HG03378 (cell line): ENCODE measurements around the gene DNAI2.

Source experiments
- ATAC-seq: cut with Tn5 transposase; IDR thresholded peaks from one replicate; pipeline ENCODE4 v1.9.1; 2021; ENCODE audit warnings: mild to moderate bottlenecking, moderate library complexity; ENCODE audit not compliant: unreplicated experiment

Gene DNAI2

GRCh38 chr17:74304184-74304583 lies 30.1 kb downstream of the DNAI2 start:
- no peak for ATAC-seq

GRCh38 chr17:74305865-74306654 lies 32.0 kb downstream of the DNAI2 start:
- no peak for ATAC-seq

GRCh38 chr17:74307984-74308773 lies 34.1 kb downstream of the DNAI2 start:
- no peak for ATAC-seq

GRCh38 chr17:74309902-74310301 lies 35.9 kb downstream of the DNAI2 start:
- no peak for ATAC-seq

- ATAC-seq, result no peak
Observed at GRCh38 chr17:74314877-74315276, 40.8 kb downstream of the DNAI2 start.

GRCh38 chr17:74316220-74316619 lies 42.2 kb downstream of the DNAI2 start:
- ATAC-seq, result no peak

- no peak for ATAC-seq
Observed at GRCh38 chr17:74317071-74317470, 43.0 kb downstream of the DNAI2 start.

- ATAC-seq, result no peak
Observed at GRCh38 chr17:74318391-74318790, 44.4 kb downstream of the DNAI2 start.

GRCh38 chr17:74324521-74324920 lies 50.5 kb downstream of the DNAI2 start:
- no peak for ATAC-seq

- no peak for ATAC-seq
Observed at GRCh38 chr17:74325376-74325742, 51.3 kb downstream of the DNAI2 start.

GRCh38 chr17:74325743-74326379 lies 51.8 kb downstream of the DNAI2 start, which contains the start of gene KIF19:
TSS of gene KIF19 (plus strand) at chr17:74326226. CDS start at chr17:74326350, 124 bp downstream.
- ATAC-seq, result no peak

- ATAC-seq, result no peak
Observed at GRCh38 chr17:74326506-74326905, 52.5 kb downstream of the DNAI2 start.

- ATAC-seq, result no peak
Observed at GRCh38 chr17:74328487-74328886, 54.5 kb downstream of the DNAI2 start.

GRCh38 chr17:74329378-74329777 lies 55.3 kb downstream of the DNAI2 start:
- ATAC-seq, result no peak

GRCh38 chr17:74330446-74330845 lies 56.4 kb downstream of the DNAI2 start:
- ATAC-seq, result no peak

GRCh38 chr17:74332017-74332650 lies 58.1 kb downstream of the DNAI2 start:
- no peak for ATAC-seq

GRCh38 chr17:74332763-74333283 lies 58.8 kb downstream of the DNAI2 start:
- no peak for ATAC-seq

GRCh38 chr17:74334393-74335039 lies 60.5 kb downstream of the DNAI2 start:
- ATAC-seq, result no peak

GRCh38 chr17:74335529-74336062 lies 61.6 kb downstream of the DNAI2 start:
- no peak for ATAC-seq

GRCh38 chr17:74336307-74336706 lies 62.3 kb downstream of the DNAI2 start:
- ATAC-seq, result no peak
